Esophagus (tissue), 2 donors: ENCODE data around the gene ATP6V0E1. TPM values are rescaled to one million over a fixed set of nuclear protein-coding genes. Genes with fewer than 3 reads are reported as not detected.

ENCODE experiments used
- H3K27ac ChIP-seq, 2 donors: one replicate each; pipeline ENCODE4 v1.5.1; 2013; ENCODE audit warnings: low read depth in 2 of 2, mild to moderate bottlenecking in 2 of 2, inconsistent platforms in 1 of 2, low read length in 1 of 2, moderate library complexity in 1 of 2
- H3K27me3 ChIP-seq, 2 donors: one replicate each; pipeline ENCODE4 v1.6.1; 2013; ENCODE audit warnings: low read length in 2 of 2, control low read depth in 1 of 2, mild to moderate bottlenecking in 1 of 2; ENCODE audit not compliant: insufficient read depth in 2 of 2, control insufficient read depth in 1 of 2
- H3K36me3 ChIP-seq, 2 donors: one replicate each; pipeline ENCODE4 v1.6.1; 2013; ENCODE audit warnings: low read length in 1 of 2; ENCODE audit not compliant: control insufficient read depth in 2 of 2, insufficient read depth in 2 of 2
- H3K4me1 ChIP-seq, 2 donors: one replicate each; pipeline ENCODE4 v1.6.1; 2013; ENCODE audit warnings: low read length in 1 of 2; ENCODE audit not compliant: control insufficient read depth in 2 of 2, insufficient read depth in 2 of 2
- H3K4me3 ChIP-seq, 2 donors: one replicate each; pipeline ENCODE4 v1.5.1; 2013; ENCODE audit warnings: low read length in 2 of 2, mild to moderate bottlenecking in 2 of 2, low read depth in 1 of 2, moderate library complexity in 1 of 2
- H3K9me3 ChIP-seq, 2 donors: one replicate each; pipeline ENCODE4 v1.6.1; 2013; ENCODE audit warnings: mild to moderate bottlenecking in 2 of 2, low read depth in 1 of 2, low read length in 1 of 2, moderate library complexity in 1 of 2; ENCODE audit not compliant: control insufficient read depth in 2 of 2, insufficient read depth in 1 of 2
- WGBS, 2 donors: extraction: QIAGEN DNeasy Blood & Tissue Kit; methylation state at CpG; one replicate each; pipeline ENCODE4 v1.1.7; 2013; 5-methylcytosine and 5-hydroxymethylcytosine counted together
- polyA plus RNA-seq, 2 donors: library from polyadenylated mRNA; stranded (reverse); fragments of 200-250 nt; gene quantifications; one replicate each; pipeline ENCODE4 v1.2.3, GENCODE V29; 2013
- donor health status: healthy with polysubstance abuse.
- donor health status: Bipolar disorder and iron deficiency.

ATP6V0E1 gene
- polyA plus RNA-seq, 2 donors = 182 to 192 TPM

GRCh38 chr5:172954751-172955159 is 28.8 kb upstream of the ATP6V0E1 start:
- peaks cover 0 to 3% of the 10 kb centered on the region in 2 donors for H3K9me3 ChIP-seq
- H3K36me3 ChIP-seq = peaks cover 0 to 15% of the 10 kb centered on the region in 2 donors
- no peak overlapping the region for H3K27ac ChIP-seq
- H3K4me3 ChIP-seq = no peak overlapping the region
- 86 to 88% methylated on average over 7 to 8 of the region's 8 CpGs for WGBS, 2 donors
- H3K27me3 ChIP-seq = no peaks in the 10 kb centered on the region
- no peaks in the 10 kb centered on the region for H3K4me1 ChIP-seq

GRCh38 chr5:172956228-172956627 is 27.3 kb upstream of the ATP6V0E1 start:
- Histone ChIP-seq H3K4me3 (no peak overlapping the region), H3K4me1 (peaks cover 0 to 2% of the 10 kb centered on the region in 2 donors), H3K9me3 (peaks cover 0 to 3% of the 10 kb centered on the region in 2 donors), H3K36me3 (peaks cover 0 to 7% of the 10 kb centered on the region in 2 donors), H3K27me3 (no peaks in the 10 kb centered on the region), H3K27ac (no peak overlapping the region)
- WGBS, 2 donors = 73 to 78% methylated on average over 3 of the region's 3 CpGs

- Histone ChIP-seq H3K4me1 (peaks cover 0 to 2% of the 10 kb centered on the region in 2 donors), H3K9me3 (peaks cover 0 to 3% of the 10 kb centered on the region in 2 donors), H3K4me3 (no peak overlapping the region), H3K27ac (no peak overlapping the region), H3K27me3 (no peaks in the 10 kb centered on the region), H3K36me3 (peaks cover 0 to under 1% of the 10 kb centered on the region in 2 donors)
- WGBS, 2 donors = 68 to 73% methylated on average over 4 of the region's 4 CpGs
These were observed 26.6 kb upstream of the ATP6V0E1 start for GRCh38 chr5:172956936-172957335.

GRCh38 chr5:172957458-172957857 is 26.1 kb upstream of the ATP6V0E1 start:
- Histone ChIP-seq H3K4me3 (no peak overlapping the region), H3K36me3 (no peaks in the 10 kb centered on the region), H3K9me3 (peaks cover 0 to 3% of the 10 kb centered on the region in 2 donors), H3K4me1 (peaks cover 0 to 2% of the 10 kb centered on the region in 2 donors), H3K27me3 (no peaks in the 10 kb centered on the region), H3K27ac (no peak overlapping the region)
- 62 to 75% methylated on average over 5 of the region's 5 CpGs for WGBS, 2 donors

GRCh38 chr5:172958331-172959046 is 25.1 kb upstream of the ATP6V0E1 start:
- WGBS, 2 donors = 2 to 3% methylated on average over 51 to 54 of the region's 54 CpGs

GRCh38 chr5:172959824-172960799 is 23.5 kb upstream of the ATP6V0E1 start:
- Histone ChIP-seq H3K36me3 (no peaks in the 10 kb centered on the region), H3K9me3 (peaks cover 0 to 3% of the 10 kb centered on the region in 2 donors), H3K4me1 (peaks cover 0 to 2% of the 10 kb centered on the region in 2 donors), H3K27ac (no peak overlapping the region), H3K27me3 (no peaks in the 10 kb centered on the region), H3K4me3 (peak overlapping the region; percentile 76 to 97)
- 14% methylated on average over 28 of the region's 28 CpGs for WGBS, 2 donors

More at GRCh38 chr5:172958331-172959046, 25.1 kb upstream of the ATP6V0E1 start:
- H3K9me3 ChIP-seq = peaks cover 0 to 3% of the 10 kb centered on the region in 2 donors
- H3K27me3 ChIP-seq = no peaks in the 10 kb centered on the region
- H3K4me3 ChIP-seq = peak overlapping the region; percentile 76 to 97
- H3K27ac ChIP-seq = peak overlapping the region; percentile 49 to 65
- no peaks in the 10 kb centered on the region for H3K36me3 ChIP-seq
- peaks cover 0 to 2% of the 10 kb centered on the region in 2 donors for H3K4me1 ChIP-seq

- H3K9me3 ChIP-seq = no peaks in the 10 kb centered on the region
- no peaks in the 10 kb centered on the region for H3K27me3 ChIP-seq
- WGBS, 2 donors = 91 to 94% methylated on average over 2 of the region's 2 CpGs
- no peak overlapping the region for H3K27ac ChIP-seq
- no peak overlapping the region for H3K4me3 ChIP-seq
- H3K36me3 ChIP-seq = peaks cover 0 to 4% of the 10 kb centered on the region in 2 donors
- no peaks in the 10 kb centered on the region for H3K4me1 ChIP-seq
These were observed 13.7 kb upstream of the ATP6V0E1 start for GRCh38 chr5:172969921-172970320.

GRCh38 chr5:172971482-172971881 is 12.1 kb upstream of the ATP6V0E1 start:
- H3K27me3 ChIP-seq = no peaks in the 10 kb centered on the region
- 66 to 82% methylated on average over 3 of the region's 3 CpGs for WGBS, 2 donors
- no peaks in the 10 kb centered on the region for H3K9me3 ChIP-seq
- H3K4me3 ChIP-seq = no peak overlapping the region
- no peak overlapping the region for H3K27ac ChIP-seq
- H3K4me1 ChIP-seq = no peaks in the 10 kb centered on the region
- no peaks in the 10 kb centered on the region for H3K36me3 ChIP-seq

GRCh38 chr5:172972552-172972951 is 11.0 kb upstream of the ATP6V0E1 start:
- Histone ChIP-seq H3K27me3 (no peaks in the 10 kb centered on the region), H3K4me3 (no peak overlapping the region), H3K9me3 (no peaks in the 10 kb centered on the region), H3K36me3 (no peaks in the 10 kb centered on the region), H3K27ac (no peak overlapping the region), H3K4me1 (no peaks in the 10 kb centered on the region)
- 95% methylated on average over 5 of the region's 5 CpGs for WGBS, 2 donors
